Measurements from ENCODE around the gene ALDH1A3.

ALDH1A3 gene

GRCh38 chr15:100859970-100860828 lies 19.4 kb upstream of the ALDH1A3 start:
- no peak for DNase-seq (ENCODE audit: low read depth)

GRCh38 chr15:100860829-100861510 lies 18.7 kb upstream of the ALDH1A3 start:
- DNase-seq (ENCODE audit: low read depth) = no peak

- DNase-seq (ENCODE audit: low read depth) = no peak
Observed at GRCh38 chr15:100861511-100861991, 18.1 kb upstream of the ALDH1A3 start.

GRCh38 chr15:100862162-100862561 lies 17.5 kb upstream of the ALDH1A3 start:
- no peak for DNase-seq (ENCODE audit: low read depth)

GRCh38 chr15:100863075-100863795 lies 16.4 kb upstream of the ALDH1A3 start:
- DNase-seq (ENCODE audit: low read depth) = no peak

- DNase-seq (ENCODE audit: low read depth) = no peak
Observed at GRCh38 chr15:100863796-100864267, 15.8 kb upstream of the ALDH1A3 start.

GRCh38 chr15:100866386-100867330 lies 13.0 kb upstream of the ALDH1A3 start:
- no peak for DNase-seq (ENCODE audit: low read depth)

- DNase-seq (ENCODE audit: low read depth) = no peak
Observed at GRCh38 chr15:100867433-100867832, 12.2 kb upstream of the ALDH1A3 start.

GRCh38 chr15:100869151-100869999 lies 10.3 kb upstream of the ALDH1A3 start:
- no peak for DNase-seq (ENCODE audit: low read depth)

- peak; percentile 25 for DNase-seq (ENCODE audit: low read depth)
Observed at GRCh38 chr15:100873029-100873677, 6.5 kb upstream of the ALDH1A3 start.

- DNase-seq (ENCODE audit: low read depth) = no peak
Observed at GRCh38 chr15:100875495-100875894, 4.1 kb upstream of the ALDH1A3 start.

GRCh38 chr15:100875976-100876375 lies 3.7 kb upstream of the ALDH1A3 start:
- no peak for DNase-seq (ENCODE audit: low read depth)

- no peak for DNase-seq (ENCODE audit: low read depth)
Observed at GRCh38 chr15:100877551-100877950, 2.1 kb upstream of the ALDH1A3 start.

- no peak for DNase-seq (ENCODE audit: low read depth)
Observed at GRCh38 chr15:100878130-100878529, 1.5 kb upstream of the ALDH1A3 start.

- no peak for DNase-seq (ENCODE audit: low read depth)
Observed at GRCh38 chr15:100878648-100879047, 983 bp upstream of the ALDH1A3 start.

- DNase-seq (ENCODE audit: low read depth) = no peak
Observed at GRCh38 chr15:100879061-100879463, 569 bp upstream of the ALDH1A3 start.

- DNase-seq (ENCODE audit: low read depth) = no peak
Observed at GRCh38 chr15:100880139-100880896, 687 bp downstream of the ALDH1A3 start.

GRCh38 chr15:100880897-100881242 lies 1.2 kb downstream of the ALDH1A3 start:
- no peak for DNase-seq (ENCODE audit: low read depth)
